ENCODE results near the gene TUBGCP3.

- TF ChIP-seq EZH2 (IDR thresholded peaks at IDR 0.05; ENCODE audit: insufficient read depth, poor library complexity, severe bottlenecking) (no peak), EZH2phosphoT487 (IDR thresholded peaks at IDR 0.05; ENCODE audit: insufficient read depth, low read depth) (no peak)
Observed at GRCh38 chr13:112449545-112449930, 138.4 kb downstream of the TUBGCP3 start.
